Measurements from ENCODE around the gene ILDR1. TPM values are rescaled to one million over a fixed set of nuclear protein-coding genes. Genes with fewer than 3 reads are reported as not detected.
A peak's percentile ranks its signal among the peaks of the same experiment; 100 is the strongest.

ILDR1 gene
- total RNA-seq, 2 experiments from 2014 or later = not detected

- CTCF ChIA-PET = interaction anchor here (1.8 kb wide), 1 partner anchor 9 kb away, joined by 6 read pairs; no protein-coding TSS in a partner anchor
- intact Hi-C loops (cut with micrococcal nuclease) = no loop called here
Observed at GRCh38 chr3:122011396-122011795, 10.7 kb downstream of the ILDR1 start.

GRCh38 chr3:122010506-122010905 is 11.5 kb downstream of the ILDR1 start:
- peaks cover 10% of the 10 kb centered on the region for H3K27me3 Mint-ChIP-seq
- no peak for TF ChIP-seq CTCF (IDR thresholded peaks at IDR 0.05)
- intact Hi-C loops (cut with micrococcal nuclease) = no loop called here
- no peaks in the 10 kb centered on the region for H3K4me1 Mint-ChIP-seq (ENCODE audit: low read depth)
- H3K9me3 Mint-ChIP-seq = no peaks in the 10 kb centered on the region
- no peak overlapping the region for H3K27ac Mint-ChIP-seq
- no peak for DNase-seq
- H3K36me3 Mint-ChIP-seq (ENCODE audit: low read depth) = no peaks in the 10 kb centered on the region
- no peak for ATAC-seq
- POLR2A ChIA-PET = no interaction called here
- CTCF ChIA-PET = interaction anchor here (1.8 kb wide), 1 partner anchor 10 kb away, joined by 6 read pairs; no protein-coding TSS in a partner anchor
- no peak overlapping the region for H3K4me3 Mint-ChIP-seq

More at GRCh38 chr3:122011396-122011795, 10.7 kb downstream of the ILDR1 start:
- no peak for TF ChIP-seq CTCF (IDR thresholded peaks at IDR 0.05)
- no peaks in the 10 kb centered on the region for H3K36me3 Mint-ChIP-seq (ENCODE audit: low read depth)
- no peak overlapping the region for H3K4me3 Mint-ChIP-seq
- H3K9me3 Mint-ChIP-seq = no peaks in the 10 kb centered on the region
- ATAC-seq (no peak), DNase-seq (no peak)
- no peaks in the 10 kb centered on the region for H3K4me1 Mint-ChIP-seq (ENCODE audit: low read depth)
- H3K27ac Mint-ChIP-seq = no peak overlapping the region
- peaks cover 15% of the 10 kb centered on the region for H3K27me3 Mint-ChIP-seq
- POLR2A ChIA-PET = interaction anchor here (0.5 to 0.7 kb wide), 2 partner anchors 9 to 48 kb away, joined by 3 read pairs; no protein-coding TSS in a partner anchor

GRCh38 chr3:122008166-122008565 is 13.9 kb downstream of the ILDR1 start:
- Mint-ChIP-seq H3K9me3 (no peaks in the 10 kb centered on the region), H3K27ac (no peak overlapping the region), H3K36me3 (ENCODE audit: low read depth) (no peaks in the 10 kb centered on the region), H3K4me3 (no peak overlapping the region), H3K4me1 (ENCODE audit: low read depth) (peaks cover 16% of the 10 kb centered on the region), H3K27me3 (peaks cover 16% of the 10 kb centered on the region)
- no peak for TF ChIP-seq CTCF (IDR thresholded peaks at IDR 0.05)
- ATAC-seq = no peak
- no peak for DNase-seq
- intact Hi-C loops (cut with micrococcal nuclease) = no loop called here
- POLR2A ChIA-PET = no interaction called here
- CTCF ChIA-PET = interaction anchor here (1.2 kb wide), 1 partner anchor 14 kb away, joined by 3 read pairs; no protein-coding TSS in a partner anchor

GRCh38 chr3:122006267-122006666 is 15.8 kb downstream of the ILDR1 start:
- POLR2A ChIA-PET = no interaction called here
- Mint-ChIP-seq H3K36me3 (ENCODE audit: low read depth) (no peaks in the 10 kb centered on the region), H3K4me1 (ENCODE audit: low read depth) (peaks cover 17% of the 10 kb centered on the region), H3K4me3 (no peak overlapping the region), H3K27ac (no peak overlapping the region), H3K9me3 (no peaks in the 10 kb centered on the region), H3K27me3 (peaks cover 19% of the 10 kb centered on the region)
- CTCF ChIA-PET = no interaction called here
- no peak for DNase-seq
- intact Hi-C loops (cut with micrococcal nuclease) = no loop called here
- no peak for ATAC-seq
- TF ChIP-seq CTCF (IDR thresholded peaks at IDR 0.05) = no peak

GRCh38 chr3:122004991-122005565 is 17.0 kb downstream of the ILDR1 start:
- ChIA-PET CTCF (no interaction called here), POLR2A (interaction anchor here (0.6 kb wide), 1 partner anchor 65 kb away, joined by 3 read pairs; no protein-coding TSS in a partner anchor)
- Mint-ChIP-seq H3K27me3 (peaks cover 21% of the 10 kb centered on the region), H3K4me1 (ENCODE audit: low read depth) (peaks cover 17% of the 10 kb centered on the region), H3K36me3 (ENCODE audit: low read depth) (no peaks in the 10 kb centered on the region), H3K9me3 (no peaks in the 10 kb centered on the region), H3K27ac (no peak overlapping the region), H3K4me3 (no peak overlapping the region)
- TF ChIP-seq CTCF (IDR thresholded peaks at IDR 0.05) = no peak
- ATAC-seq (peak; percentile 64), DNase-seq (peak; percentile 41)
- intact Hi-C loops (cut with micrococcal nuclease) = no loop called here

Data from activated CD8-positive, alpha-beta T cell treated with anti-CD3 and anti-CD28 coated beads for 36 hours (primary cell).